ENCODE measurements around the gene NEK1. TPM values are rescaled to one million over a fixed set of nuclear protein-coding genes. Genes with fewer than 3 reads are reported as not detected.
"Not testable (repeated sequence)": the region's sequence is repeated elsewhere in the genome, so short reads cannot be mapped to it uniquely, and the experiment has no call there.

The NEK1 gene
- polyA plus RNA-seq, 1 donor from 2014 or later = 17.1 TPM

- no peak overlapping the region for H3K27ac ChIP-seq (ENCODE audit: low read length)
- no peaks in the 10 kb centered on the region for H3K9me2 ChIP-seq (ENCODE audit: insufficient read depth, low read length)
- no peaks in the 10 kb centered on the region for H4K20me1 ChIP-seq (ENCODE audit: insufficient read depth)
- no peaks in the 10 kb centered on the region for H3K79me2 ChIP-seq (replicated peaks; ENCODE audit: insufficient read depth, low read length)
- H3K36me3 ChIP-seq (ENCODE audit: insufficient read depth, low read length) = no peaks in the 10 kb centered on the region
- H3K4me2 ChIP-seq (ENCODE audit: low read length) = no peak overlapping the region
- no peak overlapping the region for H3K4me3 ChIP-seq (ENCODE audit: low read length)
- H3K9me3 ChIP-seq (ENCODE audit: low read length) = no peaks in the 10 kb centered on the region
- H3K27me3 ChIP-seq (ENCODE audit: insufficient read depth, low read depth, low read length) = no peaks in the 10 kb centered on the region
- H2AFZ ChIP-seq (ENCODE audit: low read depth, low read length) = no peak overlapping the region
- no peaks in the 10 kb centered on the region for H3F3A ChIP-seq (ENCODE audit: insufficient read depth, low read length, poor library complexity, severe bottlenecking)
- H3K9ac ChIP-seq (ENCODE audit: low read length) = no peak overlapping the region
- TF ChIP-seq EP300 (conservative IDR thresholded peaks at IDR 0.05; ENCODE audit: poor library complexity, severe bottlenecking) (no peak), SMC3 (conservative IDR thresholded peaks at IDR 0.05; ENCODE audit: poor library complexity) (no peak), CTCF (IDR thresholded peaks at IDR 0.05; ENCODE audit: poor library complexity, severe bottlenecking) (no peak), RAD21 (conservative IDR thresholded peaks at IDR 0.05) (no peak), EZH2 (IDR thresholded peaks at IDR 0.05; ENCODE audit: borderline replicate concordance, insufficient read depth, low read length, poor library complexity, severe bottlenecking) (no peak), POLR2AphosphoS5 (IDR thresholded peaks at IDR 0.05) (no peak), MXI1 (conservative IDR thresholded peaks at IDR 0.05; ENCODE audit: poor library complexity, severe bottlenecking) (no peak), TAF1 (IDR thresholded peaks at IDR 0.05; ENCODE audit: low read depth) (no peak), REST (IDR thresholded peaks at IDR 0.05; ENCODE audit: borderline replicate concordance) (no peak)
These were observed 105.5 kb downstream of the NEK1 start for GRCh38 chr4:169506903-169507302.

- H4K20me1 ChIP-seq (ENCODE audit: insufficient read depth) = not testable (repeated sequence)
These were observed 112.5 kb downstream of the NEK1 start for GRCh38 chr4:169499907-169500306.

GRCh38 chr4:169494234-169494633, 118.1 kb downstream of the NEK1 start:
- H4K20me1 ChIP-seq (ENCODE audit: insufficient read depth); H3K27ac ChIP-seq (ENCODE audit: low read length); H3K36me3 ChIP-seq (ENCODE audit: insufficient read depth, low read length); H3K9me3 ChIP-seq (ENCODE audit: low read length); H3K9ac ChIP-seq (ENCODE audit: low read length); H3K4me2 ChIP-seq (ENCODE audit: low read length); H3K9me2 ChIP-seq (ENCODE audit: insufficient read depth, low read length); H3K4me3 ChIP-seq (ENCODE audit: low read length); H3K79me2 ChIP-seq (replicated peaks; ENCODE audit: insufficient read depth, low read length); H2AFZ ChIP-seq (ENCODE audit: low read depth, low read length); H3K27me3 ChIP-seq (ENCODE audit: insufficient read depth, low read depth, low read length); H3F3A ChIP-seq (ENCODE audit: insufficient read depth, low read length, poor library complexity, severe bottlenecking): not testable (repeated sequence)

More at GRCh38 chr4:169499907-169500306, 112.5 kb downstream of the NEK1 start:
- not testable (repeated sequence) for H3K27ac ChIP-seq (ENCODE audit: low read length); H3K27me3 ChIP-seq (ENCODE audit: insufficient read depth, low read depth, low read length); H3K4me2 ChIP-seq (ENCODE audit: low read length); H3K9me2 ChIP-seq (ENCODE audit: insufficient read depth, low read length); H2AFZ ChIP-seq (ENCODE audit: low read depth, low read length); H3K79me2 ChIP-seq (replicated peaks; ENCODE audit: insufficient read depth, low read length); H3K4me3 ChIP-seq (ENCODE audit: low read length); H3K36me3 ChIP-seq (ENCODE audit: insufficient read depth, low read length); H3K9ac ChIP-seq (ENCODE audit: low read length); H3K9me3 ChIP-seq (ENCODE audit: low read length); H3F3A ChIP-seq (ENCODE audit: insufficient read depth, low read length, poor library complexity, severe bottlenecking)
